HAP-1 (cell line): Measurements from ENCODE around the gene GAPVD1.

ENCODE experiments used
- DNase-seq, 2 experiments: peaks; one replicate each; pipeline ENCODE4 v3.0.0-alpha.2; 2016 to 2020; ENCODE audit warnings: low spot score in 2 of 2
- H3K27me3 ChIP-seq: fragments of 250-450 bp; sonication (Bioruptor Pico); 2 replicates; pipeline ENCODE4 v1.5.1; 2020; ENCODE audit warnings: low read depth, mild to moderate bottlenecking, moderate library complexity
- H3K36me3 ChIP-seq: fragments of 250-450 bp; sonication (Bioruptor Pico); replicated peaks from 2 replicates; pipeline ENCODE4 v1.5.1; 2020; ENCODE audit warnings: mild to moderate bottlenecking
- H3K4me1 ChIP-seq: fragments of 250-450 bp; sonication (Bioruptor Pico); 2 replicates; pipeline ENCODE4 v1.5.1; 2020; ENCODE audit warnings: mild to moderate bottlenecking
- H3K4me3 ChIP-seq: fragments of 250-450 bp; sonication (Bioruptor Pico); 2 replicates; pipeline ENCODE4 v1.5.1; 2020; ENCODE audit warnings: mild to moderate bottlenecking, moderate library complexity
- H3K9me3 ChIP-seq: fragments of 250-450 bp; sonication (Bioruptor Pico); 2 replicates; pipeline ENCODE4 v1.5.1; 2020; ENCODE audit warnings: mild to moderate bottlenecking, moderate library complexity
- in situ Hi-C: fragments of 300-500 bp; cut with MboI; formaldehyde crosslinking; loops from 3 replicates; pipeline ENCODE4 v1.14.3; 2020; ENCODE audit warnings: low sequenced_read_pairs, inconsistent platforms, mixed read lengths

Gene GAPVD1

GRCh38 chr9:125239631-125240597 is 21.7 kb upstream of the GAPVD1 start:
- Histone ChIP-seq H3K36me3 (peaks cover 62% of the 10 kb centered on the region), H3K9me3 (no peaks in the 10 kb centered on the region; the same call in 1 of the 2 replicates)
- in situ Hi-C loops, result no loop called here

GRCh38 chr9:125240649-125240999 is 21.0 kb upstream of the GAPVD1 start:
- DNase-seq, result peak in 1 of 2 experiments; percentile 13
- in situ Hi-C loops, result no loop called here
- H3K36me3 ChIP-seq, result peaks cover 55% of the 10 kb centered on the region
- no peaks in the 10 kb centered on the region for H3K27me3 ChIP-seq
- H3K9me3 ChIP-seq, result no peaks in the 10 kb centered on the region; the same call in 1 of the 2 replicates
- H3K4me1 ChIP-seq, result peaks cover 19% of the 10 kb centered on the region
- peak overlapping the region; percentile 99 for H3K4me3 ChIP-seq

More at GRCh38 chr9:125239631-125240597, 21.7 kb upstream of the GAPVD1 start:
- H3K4me1 ChIP-seq, result peaks cover 21% of the 10 kb centered on the region
- H3K27me3 ChIP-seq, result no peaks in the 10 kb centered on the region
- no peak for DNase-seq
- H3K4me3 ChIP-seq, result peak overlapping the region; percentile 99

GRCh38 chr9:125241000-125241862 is 20.4 kb upstream of the GAPVD1 start, which contains the start of gene HSPA5:
TSS of gene HSPA5 (minus strand) at chr9:125241343. CDS start at chr9:125241126, 217 bp downstream.
- DNase-seq, result peak; percentile 97 to 100
- in situ Hi-C loops, result no loop called here
- Histone ChIP-seq H3K9me3 (no peaks in the 10 kb centered on the region; the same call in 1 of the 2 replicates), H3K4me3 (peak within 1 kb of the TSS; percentile 99), H3K36me3 (peaks cover 49% of the 10 kb centered on the region), H3K27me3 (no peaks in the 10 kb centered on the region), H3K4me1 (peaks cover 18% of the 10 kb centered on the region)

- peak in 1 of 2 experiments; percentile 47 for DNase-seq
- H3K27me3 ChIP-seq, result no peaks in the 10 kb centered on the region
Observed at GRCh38 chr9:125241863-125242739, 19.5 kb upstream of the GAPVD1 start.

GRCh38 chr9:125243792-125244260 is 17.8 kb upstream of the GAPVD1 start:
- H3K36me3 ChIP-seq, result peaks cover 23% of the 10 kb centered on the region
- in situ Hi-C loops, result no loop called here
- no peak overlapping the region for H3K4me3 ChIP-seq
- no peaks in the 10 kb centered on the region for H3K27me3 ChIP-seq
- DNase-seq, result no peak
- H3K9me3 ChIP-seq, result no peaks in the 10 kb centered on the region; the same call in 1 of the 2 replicates
- H3K4me1 ChIP-seq, result peaks cover 10% of the 10 kb centered on the region

More at GRCh38 chr9:125241863-125242739, 19.5 kb upstream of the GAPVD1 start:
- Histone ChIP-seq H3K36me3 (peaks cover 40% of the 10 kb centered on the region), H3K4me3 (peak overlapping the region; percentile 99), H3K4me1 (peaks cover 18% of the 10 kb centered on the region), H3K9me3 (no peaks in the 10 kb centered on the region; the same call in 1 of the 2 replicates)
- in situ Hi-C loops, result no loop called here

- H3K4me3 ChIP-seq, result no peak overlapping the region
- DNase-seq, result no peak
- H3K9me3 ChIP-seq, result no peaks in the 10 kb centered on the region; the same call in 1 of the 2 replicates
- no peaks in the 10 kb centered on the region for H3K27me3 ChIP-seq
- H3K36me3 ChIP-seq, result no peaks in the 10 kb centered on the region
- peaks cover 6% of the 10 kb centered on the region for H3K4me1 ChIP-seq
- in situ Hi-C loops, result no loop called here
Observed at GRCh38 chr9:125246261-125246667, 15.4 kb upstream of the GAPVD1 start.

GRCh38 chr9:125254231-125254630 is 7.4 kb upstream of the GAPVD1 start:
- no peak for DNase-seq
- Histone ChIP-seq H3K4me3 (no peak overlapping the region), H3K27me3 (no peaks in the 10 kb centered on the region), H3K36me3 (no peaks in the 10 kb centered on the region), H3K4me1 (no peaks in the 10 kb centered on the region; the same call in 1 of the 2 replicates), H3K9me3 (no peaks in the 10 kb centered on the region)
- in situ Hi-C loops, result no loop called here

GRCh38 chr9:125255781-125256391 is 5.7 kb upstream of the GAPVD1 start:
- Histone ChIP-seq H3K9me3 (no peaks in the 10 kb centered on the region), H3K36me3 (no peaks in the 10 kb centered on the region), H3K4me3 (no peak overlapping the region), H3K4me1 (peaks cover 1% of the 10 kb centered on the region; the same call in 1 of the 2 replicates), H3K27me3 (no peaks in the 10 kb centered on the region)
- peak in 1 of 2 experiments; percentile 30 for DNase-seq
- in situ Hi-C loops, result no loop called here

GRCh38 chr9:125258160-125258785 is 3.4 kb upstream of the GAPVD1 start:
- Histone ChIP-seq H3K9me3 (no peaks in the 10 kb centered on the region), H3K4me1 (peaks cover 13% of the 10 kb centered on the region), H3K27me3 (no peaks in the 10 kb centered on the region), H3K4me3 (no peak overlapping the region), H3K36me3 (no peaks in the 10 kb centered on the region; the same call in 1 of the 2 replicates)
- no peak for DNase-seq
- in situ Hi-C loops, result no loop called here

GRCh38 chr9:125258832-125259534 is 2.6 kb upstream of the GAPVD1 start:
- no peaks in the 10 kb centered on the region; the same call in 1 of the 2 replicates for H3K36me3 ChIP-seq
- no peaks in the 10 kb centered on the region for H3K27me3 ChIP-seq
- DNase-seq, result no peak
- H3K4me3 ChIP-seq, result no peak overlapping the region
- in situ Hi-C loops, result no loop called here
- no peaks in the 10 kb centered on the region for H3K9me3 ChIP-seq
- H3K4me1 ChIP-seq, result peaks cover 13% of the 10 kb centered on the region

- DNase-seq, result no peak
- H3K4me3 ChIP-seq, result no peak overlapping the region
Observed at GRCh38 chr9:125260561-125260960, 1.1 kb upstream of the GAPVD1 start.

More at GRCh38 chr9:125260561-125260960, 1.1 kb upstream of the GAPVD1 start:
- in situ Hi-C loops, result no loop called here
- Histone ChIP-seq H3K36me3 (no peaks in the 10 kb centered on the region; the same call in 1 of the 2 replicates), H3K4me1 (peaks cover 13% of the 10 kb centered on the region), H3K27me3 (no peaks in the 10 kb centered on the region), H3K9me3 (no peaks in the 10 kb centered on the region)
